HG02798 (cell line): ENCODE data around the gene TRAPPC6A.

Source experiments
- ATAC-seq: cut with Tn5 transposase; IDR thresholded peaks from one replicate; pipeline ENCODE4 v1.9.1; 2021; ENCODE audit warnings: mild to moderate bottlenecking; ENCODE audit not compliant: unreplicated experiment, poor library complexity

The TRAPPC6A gene

GRCh38 chr19:45150180-45150579 is 27.9 kb downstream of the TRAPPC6A start:
- no peak for ATAC-seq

GRCh38 chr19:45149129-45149528 is 28.9 kb downstream of the TRAPPC6A start:
- ATAC-seq: no peak

GRCh38 chr19:45147835-45148676 is 30.0 kb downstream of the TRAPPC6A start:
- no peak for ATAC-seq

GRCh38 chr19:45146741-45147205 is 31.3 kb downstream of the TRAPPC6A start:
- no peak for ATAC-seq

GRCh38 chr19:45146251-45146650 is 31.8 kb downstream of the TRAPPC6A start:
- no peak for ATAC-seq

GRCh38 chr19:45145270-45146189 is 32.5 kb downstream of the TRAPPC6A start:
- ATAC-seq: no peak

GRCh38 chr19:45144431-45145269 is 33.4 kb downstream of the TRAPPC6A start:
- ATAC-seq: no peak

GRCh38 chr19:45142726-45143110 is 35.3 kb downstream of the TRAPPC6A start:
- ATAC-seq: no peak

GRCh38 chr19:45142016-45142725 is 35.9 kb downstream of the TRAPPC6A start:
- ATAC-seq: no peak

- no peak for ATAC-seq
Observed at GRCh38 chr19:45141203-45141900, 36.7 kb downstream of the TRAPPC6A start.

GRCh38 chr19:45140533-45140932 is 37.5 kb downstream of the TRAPPC6A start:
- ATAC-seq: no peak

GRCh38 chr19:45140144-45140503 is 37.9 kb downstream of the TRAPPC6A start:
- no peak for ATAC-seq

GRCh38 chr19:45139286-45140143 is 38.5 kb downstream of the TRAPPC6A start:
- ATAC-seq: no peak

GRCh38 chr19:45138303-45138751 is 39.7 kb downstream of the TRAPPC6A start:
- ATAC-seq: no peak

GRCh38 chr19:45137179-45137761 is 40.8 kb downstream of the TRAPPC6A start:
- ATAC-seq: peak; percentile 83

- ATAC-seq: peak; percentile 9
Observed at GRCh38 chr19:45136507-45137178, 41.4 kb downstream of the TRAPPC6A start.

GRCh38 chr19:45135176-45135885 is 42.7 kb downstream of the TRAPPC6A start:
- ATAC-seq: no peak
